Caco-2 (cell line): ENCODE measurements around the gene PCGF3. TPM values are rescaled to one million over a fixed set of nuclear protein-coding genes. Genes with fewer than 3 reads are reported as not detected.
"Not testable (repeated sequence)": the region's sequence is repeated elsewhere in the genome, so short reads cannot be mapped to it uniquely, and the experiment has no call there.

ENCODE experiments used
- BruUV-seq: library from RNA; stranded (reverse); fragments of 400-500 nt; replicated peaks from 2 replicates; lab custom pipeline; 2021; lab: Mats Ljungman, UMichigan
- CTCF ChIA-PET: fragments of 300-600 bp; sonication (Branson Sonifier 250); formaldehyde crosslinking; loops from one replicate; lab custom pipeline; 2022; ENCODE audit warnings: antibody characterized with exemption; lab: Charles Lee
- POLR2A ChIA-PET: fragments of 300-600 bp; sonication (Branson Sonifier 250); formaldehyde crosslinking; loops from one replicate; lab custom pipeline; 2022; ENCODE audit warnings: antibody characterized with exemption; lab: Charles Lee
- DNase-seq, 2 experiments: peaks; one replicate each; pipeline versions ENCODE4 v3.0.0 to v3.0.0-alpha.2; 2020 to 2022
- H3K27me3 ChIP-seq: replicated peaks from 2 replicates; pipeline ENCODE4 v1.6.0; 2011; ENCODE audit warnings: low read length; ENCODE audit not compliant: control insufficient read depth, insufficient read depth
- H3K36me3 ChIP-seq: 2 replicates; pipeline ENCODE4 v1.5.1; 2011; ENCODE audit warnings: low read length; ENCODE audit not compliant: control insufficient read depth, insufficient read depth
- H3K4me1 ChIP-seq: fragments of 250-450 bp; sonication (Bioruptor Pico); 2 replicates; pipeline ENCODE4 v1.5.1; 2020; ENCODE audit warnings: mild to moderate bottlenecking
- H3K4me3 ChIP-seq: 2 replicates; pipeline ENCODE4 v1.5.1; 2011; ENCODE audit warnings: low read depth, mild to moderate bottlenecking, control low read depth, low read length
- H3K9me3 ChIP-seq: fragments of 250-450 bp; sonication (Bioruptor Pico); 2 replicates; pipeline ENCODE4 v1.5.1; 2020; ENCODE audit warnings: mild to moderate bottlenecking, moderate library complexity
- H3K27ac Mint-ChIP-seq: one replicate; pipeline ENCODE4 v1.8.0; 2022; ENCODE audit warnings: mixed read lengths; ENCODE audit not compliant: unreplicated experiment
- H3K27me3 Mint-ChIP-seq: one replicate; pipeline ENCODE4 v1.8.0; 2022; ENCODE audit warnings: mixed read lengths; ENCODE audit not compliant: insufficient read depth, unreplicated experiment
- H3K36me3 Mint-ChIP-seq: one replicate; pipeline ENCODE4 v1.8.0; 2022; ENCODE audit warnings: mild to moderate bottlenecking, mixed read lengths; ENCODE audit not compliant: insufficient read depth, unreplicated experiment
- H3K4me1 Mint-ChIP-seq: one replicate; pipeline ENCODE4 v1.8.0; 2022; ENCODE audit warnings: low read depth, mixed read lengths; ENCODE audit not compliant: unreplicated experiment
- H3K4me3 Mint-ChIP-seq: one replicate; pipeline ENCODE4 v1.8.0; 2022; ENCODE audit warnings: mild to moderate bottlenecking, moderate library complexity, mixed read lengths; ENCODE audit not compliant: unreplicated experiment
- H3K9me3 Mint-ChIP-seq: one replicate; pipeline ENCODE4 v1.8.0; 2022; ENCODE audit warnings: mixed read lengths; ENCODE audit not compliant: unreplicated experiment
- CTCF ChIP-seq, 2 experiments: fragments of 200-600 bp in 1 of 2; IDR thresholded peaks; 1 replicate in 1 of 2; 2 replicates in 1 of 2; pipeline versions ENCODE4 v1.5.1 to v1.8.0; 2011 to 2022; ENCODE audit warnings: antibody characterized with exemption in 1 of 2, control low read depth in 1 of 2, inconsistent platforms in 1 of 2, low read depth in 1 of 2, low read length in 1 of 2, mild to moderate bottlenecking in 1 of 2, moderate library complexity in 1 of 2; ENCODE audit not compliant: insufficient read depth in 1 of 2, severe bottlenecking in 1 of 2, unreplicated experiment in 1 of 2
- intact Hi-C: fragments of 100-400 bp; cut with micrococcal nuclease; formaldehyde crosslinking; loops from one replicate; pipeline ENCODE4 v1.10.0; 2022; ENCODE audit not compliant: unreplicated experiment
- total RNA-seq: library from RNA; stranded (reverse); gene quantifications from 2 replicates; pipeline ENCODE4 v1.2.3, GENCODE V29; 2022

The PCGF3 gene
- total RNA-seq, 1 experiment from 2014 or later = 38.0 TPM

GRCh38 chr4:772118-772517 lies 66.5 kb downstream of the PCGF3 start:
- DNase-seq = no peak
- no peaks in the 10 kb centered on the region for H3K9me3 Mint-ChIP-seq
- peaks cover 74% of the 10 kb centered on the region for H3K36me3 Mint-ChIP-seq
- POLR2A ChIA-PET = no interaction called here
- H3K4me1 ChIP-seq = no peaks in the 10 kb centered on the region
- H3K27me3 ChIP-seq = no peaks in the 10 kb centered on the region
- no peak overlapping the region for H3K4me3 ChIP-seq
- CTCF ChIA-PET = no interaction called here
- intact Hi-C loops = no loop called here
- no peak overlapping the region for H3K4me3 Mint-ChIP-seq
- H3K27me3 Mint-ChIP-seq = no peaks in the 10 kb centered on the region
- BruUV-seq = no TSS peak
- H3K4me1 Mint-ChIP-seq = peaks cover 6% of the 10 kb centered on the region
- H3K27ac Mint-ChIP-seq = no peak overlapping the region
- H3K9me3 ChIP-seq = no peaks in the 10 kb centered on the region
- peaks cover 1% of the 10 kb centered on the region for H3K36me3 ChIP-seq
- TF ChIP-seq CTCF (IDR thresholded peaks at IDR 0.05; ENCODE audit: insufficient read depth in 1 of 2, low read depth in 1 of 2, low read length in 1 of 2, severe bottlenecking in 1 of 2, unreplicated experiment in 1 of 2) = no peak

GRCh38 chr4:772776-773175 lies 67.1 kb downstream of the PCGF3 start:
- Mint-ChIP-seq H3K36me3 (peaks cover 74% of the 10 kb centered on the region), H3K4me3 (no peak overlapping the region), H3K27ac (no peak overlapping the region), H3K9me3 (no peaks in the 10 kb centered on the region), H3K4me1 (peaks cover 6% of the 10 kb centered on the region), H3K27me3 (no peaks in the 10 kb centered on the region)
- Histone ChIP-seq H3K9me3 (no peaks in the 10 kb centered on the region), H3K4me3 (no peak overlapping the region), H3K36me3 (peaks cover 1% of the 10 kb centered on the region), H3K4me1 (no peaks in the 10 kb centered on the region), H3K27me3 (no peaks in the 10 kb centered on the region)
- TF ChIP-seq CTCF (IDR thresholded peaks at IDR 0.05; ENCODE audit: insufficient read depth in 1 of 2, low read depth in 1 of 2, low read length in 1 of 2, severe bottlenecking in 1 of 2, unreplicated experiment in 1 of 2) = no peak
- CTCF ChIA-PET = no interaction called here
- intact Hi-C loops = no loop called here
- POLR2A ChIA-PET = interaction anchor here (1.5 kb wide), 1 partner anchor 10 kb away, joined by 3 read pairs; no protein-coding TSS in a partner anchor
- no TSS peak for BruUV-seq
- no peak for DNase-seq

GRCh38 chr4:773214-773613 lies 67.6 kb downstream of the PCGF3 start:
- Mint-ChIP-seq H3K36me3 (peaks cover 77% of the 10 kb centered on the region), H3K4me1 (peaks cover 6% of the 10 kb centered on the region), H3K4me3 (no peak overlapping the region), H3K27ac (no peak overlapping the region), H3K9me3 (no peaks in the 10 kb centered on the region), H3K27me3 (no peaks in the 10 kb centered on the region)
- H3K4me3 ChIP-seq = no peak overlapping the region
- POLR2A ChIA-PET = interaction anchor here (1.5 kb wide), 1 partner anchor 10 kb away, joined by 3 read pairs; no protein-coding TSS in a partner anchor
- H3K4me1 ChIP-seq = no peaks in the 10 kb centered on the region
- no peaks in the 10 kb centered on the region for H3K27me3 ChIP-seq
- no peaks in the 10 kb centered on the region for H3K9me3 ChIP-seq
- CTCF ChIA-PET = no interaction called here
- no peak for DNase-seq
- intact Hi-C loops = no loop called here
- no TSS peak for BruUV-seq
- TF ChIP-seq CTCF (IDR thresholded peaks at IDR 0.05; ENCODE audit: insufficient read depth in 1 of 2, low read depth in 1 of 2, low read length in 1 of 2, severe bottlenecking in 1 of 2, unreplicated experiment in 1 of 2) = no peak
- peaks cover 1% of the 10 kb centered on the region for H3K36me3 ChIP-seq

GRCh38 chr4:774419-775092 lies 68.9 kb downstream of the PCGF3 start:
- intact Hi-C loops, H3K9me3 Mint-ChIP-seq, H3K27me3 Mint-ChIP-seq, H3K36me3 ChIP-seq, BruUV-seq, H3K4me1 Mint-ChIP-seq, H3K9me3 ChIP-seq, H3K4me3 Mint-ChIP-seq, H3K4me1 ChIP-seq, CTCF ChIA-PET, H3K4me3 ChIP-seq, H3K27me3 ChIP-seq: not testable (repeated sequence)
- peak in 1 of 2 experiments; percentile 26 for DNase-seq
- H3K36me3 Mint-ChIP-seq = peaks cover 83% of the 10 kb centered on the region
- peak overlapping the region; percentile 67 for H3K27ac Mint-ChIP-seq
- POLR2A ChIA-PET = interaction anchor here (0.6 kb wide), 1 partner anchor 306 kb away, joined by 4 read pairs; no protein-coding TSS in a partner anchor

GRCh38 chr4:775485-775884 lies 69.9 kb downstream of the PCGF3 start:
- H3K27ac Mint-ChIP-seq = peak overlapping the region; percentile 38

More at GRCh38 chr4:775485-775884, 69.9 kb downstream of the PCGF3 start:
- intact Hi-C loops, BruUV-seq, H3K4me3 ChIP-seq, H3K9me3 Mint-ChIP-seq, H3K27me3 Mint-ChIP-seq, H3K4me3 Mint-ChIP-seq, CTCF ChIA-PET, H3K36me3 ChIP-seq, POLR2A ChIA-PET, H3K27me3 ChIP-seq, H3K4me1 Mint-ChIP-seq, DNase-seq, H3K4me1 ChIP-seq, H3K9me3 ChIP-seq: not testable (repeated sequence)
- H3K36me3 Mint-ChIP-seq = peaks cover 83% of the 10 kb centered on the region
